Esophagus muscularis mucosa (tissue), 4 donors: ENCODE results near the gene SYMPK.

ENCODE experiments used
- CTCF ChIP-seq, 3 experiments: fragments of 200-600 bp in 2 of 3; fragments of 450-650 bp in 1 of 3; sonication (generic) in 2 of 3; IDR thresholded peaks; one replicate each; pipeline ENCODE4 v1.5.1; 2017 to 2019; ENCODE audit warnings: antibody characterized with exemption in 3 of 3, mild to moderate bottlenecking in 2 of 3, moderate library complexity in 1 of 3
- EP300 ChIP-seq: sonication (generic); formaldehyde crosslinking; IDR thresholded peaks from one replicate; pipeline ENCODE4 v1.6.1; 2017; ENCODE audit warnings: antibody characterized with exemption
- POLR2A ChIP-seq: fragments of 450-650 bp; IDR thresholded peaks from one replicate; pipeline ENCODE4 v1.6.1; 2017; ENCODE audit warnings: antibody characterized with exemption, moderate library complexity, mild to moderate bottlenecking, low read depth
- POLR2AphosphoS5 ChIP-seq, 2 donors: sonication (generic); formaldehyde crosslinking; IDR thresholded peaks; one replicate each; pipeline ENCODE4 v1.6.1; 2017; ENCODE audit warnings: antibody characterized with exemption in 2 of 2

- TF ChIP-seq POLR2A (no peak), CTCF (IDR thresholded peaks at IDR 0.05) (no peak), POLR2AphosphoS5 (IDR thresholded peaks at IDR 0.05) (no peak), EP300 (no peak)
Observed at GRCh38 chr19:45817725-45818301, 45.1 kb downstream of the SYMPK start.
